Thyroid gland (tissue), 4 donors: ENCODE measurements around the gene FN3K. TPM values are rescaled to one million over a fixed set of nuclear protein-coding genes. Genes with fewer than 3 reads are reported as not detected.
"Not testable (repeated sequence)": the region's sequence is repeated elsewhere in the genome, so short reads cannot be mapped to it uniquely, and the experiment has no call there.

Experiments
- DNase-seq, 2 donors: peaks; one replicate each; pipeline ENCODE4 v3.0.0-alpha.2; 2019
- H3K27ac ChIP-seq, 3 donors: fragments of 200-600 bp; sonication (generic); 1 replicate in 2 of 3; 2 replicates in 1 of 3; pipeline ENCODE4 v1.5.1; 2016 to 2019; ENCODE audit warnings: mild to moderate bottlenecking in 1 of 3, moderate library complexity in 1 of 3
- H3K27me3 ChIP-seq: fragments of 200-600 bp; sonication (generic); one replicate; pipeline ENCODE4 v1.5.1; 2019
- H3K36me3 ChIP-seq, 2 donors: fragments of 200-600 bp; sonication (generic); one replicate each; pipeline ENCODE4 v1.5.1; 2016 to 2019
- H3K4me1 ChIP-seq, 2 donors: fragments of 200-600 bp; sonication (generic); one replicate each; pipeline ENCODE4 v1.5.1; 2017 to 2019
- H3K4me3 ChIP-seq, 3 donors: fragments of 200-600 bp; sonication (generic); replicated peaks in 1 of 3; 1 replicate in 2 of 3; 2 replicates in 1 of 3; pipeline ENCODE4 v1.5.1; 2016; ENCODE audit warnings: mild to moderate bottlenecking in 1 of 3
- H3K9me3 ChIP-seq: fragments of 200-600 bp; sonication (generic); one replicate; pipeline ENCODE4 v1.5.1; 2017
- CTCF ChIP-seq, 6 experiments: fragments of 200-600 bp in 3 of 6; fragments of 450-650 bp in 3 of 6; sonication (generic) in 3 of 6; IDR thresholded peaks; one replicate each; pipeline ENCODE4 v1.5.1; 2016 to 2019; ENCODE audit warnings: antibody characterized with exemption in 6 of 6, mild to moderate bottlenecking in 2 of 6, inconsistent platforms in 1 of 6, moderate library complexity in 1 of 6
- POLR2A ChIP-seq, 2 donors: fragments of 450-650 bp; IDR thresholded peaks; one replicate each; pipeline ENCODE4 v1.6.1; 2017; ENCODE audit warnings: antibody characterized with exemption in 2 of 2, mild to moderate bottlenecking in 2 of 2, moderate library complexity in 1 of 2
- WGBS, 2 donors: methylation state at CpG; one replicate each; pipeline ENCODE4 v1.1.5; 2017; 5-methylcytosine and 5-hydroxymethylcytosine counted together
- intact Hi-C: fragments of 100-400 bp; cut with DNase I; formaldehyde crosslinking; loops from one replicate; pipeline ENCODE4 v1.15.1; 2023
- total RNA-seq, 4 donors: library from RNA; depleted of rRNA; stranded (reverse); fragments of >200 nt; gene quantifications; one replicate each; pipeline ENCODE4 v1.2.3, GENCODE V29; 2016

The FN3K gene
- total RNA-seq, 4 donors from 2014 or later = 7.2 to 13.3 (median 12.0) TPM

GRCh38 chr17:82777778-82778375, 42.5 kb downstream of the FN3K start:
- not testable (repeated sequence) for H3K27ac ChIP-seq, H3K27me3 ChIP-seq, H3K4me3 ChIP-seq, H3K36me3 ChIP-seq, H3K9me3 ChIP-seq
- peak; percentile 40 to 51 for DNase-seq
- H3K4me1 ChIP-seq = peaks cover 10 to 16% of the 10 kb centered on the region in 2 donors
- intact Hi-C loops = loop anchor here (10.0 kb wide), 1 partner anchor 423 kb away; the partner anchor contains the start of gene TEX19
- 65 to 66% methylated on average over 21 of the region's 21 CpGs for WGBS, 2 donors
- peak in 4 of 6 experiments; percentile 32 to 55 (median 48) for TF ChIP-seq CTCF (IDR thresholded peaks at IDR 0.05)

- peaks cover 10 to 16% of the 10 kb centered on the region in 2 donors for H3K4me1 ChIP-seq
- TF ChIP-seq CTCF (IDR thresholded peaks at IDR 0.05) (no peak), POLR2A (IDR thresholded peaks at IDR 0.05) (no peak)
- no peaks in the 10 kb centered on the region for H3K27me3 ChIP-seq
- H3K36me3 ChIP-seq = peaks cover 0 to 3% of the 10 kb centered on the region in 2 donors
- H3K27ac ChIP-seq = no peak overlapping the region
- no peaks in the 10 kb centered on the region for H3K9me3 ChIP-seq
- no peak overlapping the region for H3K4me3 ChIP-seq
- intact Hi-C loops = loop anchor here (10.0 kb wide), 1 partner anchor 425 kb away; the partner anchor contains the start of gene TEX19
- DNase-seq = no peak
- WGBS, 2 donors = 90 to 96% methylated on average over 10 to 23 of the region's 23 CpGs
Measured at GRCh38 chr17:82779541-82779940, 44.1 kb downstream of the FN3K start.

- H3K4me1 ChIP-seq = peaks cover 5 to 11% of the 10 kb centered on the region in 2 donors
- H3K36me3 ChIP-seq = peaks cover 0 to 3% of the 10 kb centered on the region in 2 donors
- no peak overlapping the region for H3K27ac ChIP-seq
- 86 to 89% methylated on average over 12 of the region's 12 CpGs for WGBS, 2 donors
- H3K4me3 ChIP-seq = no peak overlapping the region
- no peaks in the 10 kb centered on the region for H3K9me3 ChIP-seq
- intact Hi-C loops = loop anchor here (5.0 kb wide), 1 partner anchor 137 kb away; no protein-coding TSS in a partner anchor
- no peak for DNase-seq
- H3K27me3 ChIP-seq = no peaks in the 10 kb centered on the region
- no peak for TF ChIP-seq POLR2A (IDR thresholded peaks at IDR 0.05)
- no peak for TF ChIP-seq CTCF (IDR thresholded peaks at IDR 0.05)
Measured at GRCh38 chr17:82780195-82780594, 44.8 kb downstream of the FN3K start.

GRCh38 chr17:82780971-82781893, 45.8 kb downstream of the FN3K start:
- intact Hi-C loops = loop anchor here (5.0 kb wide), 1 partner anchor 136 kb away; no protein-coding TSS in a partner anchor
- TF ChIP-seq CTCF (IDR thresholded peaks at IDR 0.05) = no peak
- TF ChIP-seq POLR2A (IDR thresholded peaks at IDR 0.05) = no peak
- no peak for DNase-seq
- WGBS, 2 donors = 79 to 80% methylated on average over 19 to 25 of the region's 27 CpGs
- Histone ChIP-seq H3K36me3 (peaks cover 0 to 3% of the 10 kb centered on the region in 2 donors), H3K4me1 (peaks cover 5 to 8% of the 10 kb centered on the region in 2 donors), H3K9me3 (no peaks in the 10 kb centered on the region), H3K4me3 (no peak overlapping the region), H3K27ac (peak overlapping the region in 1 of 3 donors; percentile 43), H3K27me3 (no peaks in the 10 kb centered on the region)
